Measurements from ENCODE around the gene SUN1. TPM values are rescaled to one million over a fixed set of nuclear protein-coding genes. Genes with fewer than 3 reads are reported as not detected.

The SUN1 gene
- total and polyA plus RNA-seq, 8 donors, result 101 to 182 (median 154) TPM

DNA sequence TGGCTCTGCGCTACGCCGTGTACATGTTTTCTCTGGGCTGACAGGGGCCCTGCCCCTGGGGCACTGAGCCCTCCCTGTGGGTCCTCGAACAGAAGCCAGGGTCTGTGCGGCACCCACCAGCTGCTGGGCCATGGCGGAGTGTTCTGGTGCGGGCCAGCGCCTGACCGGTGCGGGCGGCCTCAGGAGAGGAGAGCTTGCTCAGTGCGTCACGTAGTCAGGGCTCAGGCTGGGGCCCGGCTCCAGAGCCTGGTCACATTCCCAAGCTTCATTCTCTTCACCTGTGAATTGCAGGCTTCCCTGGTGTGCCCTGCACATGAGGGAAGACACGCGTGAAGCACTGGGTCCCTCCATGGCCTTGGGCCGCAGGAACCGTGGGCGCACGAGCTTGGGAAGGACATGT lies 59.5 kb downstream of the SUN1 start:
- intact Hi-C loops (cut with DNase I), result no loop called here
- Histone ChIP-seq H3K36me3 (peaks cover 0 to 83% of the 10 kb centered on the region in 2 donors), H3K4me3 (no peak overlapping the region), H3K27me3 (no peaks in the 10 kb centered on the region), H3K9me3 (no peaks in the 10 kb centered on the region), H3K4me1 (no peaks in the 10 kb centered on the region), H3K27ac (no peak overlapping the region)
- TF ChIP-seq, protein P1, sequence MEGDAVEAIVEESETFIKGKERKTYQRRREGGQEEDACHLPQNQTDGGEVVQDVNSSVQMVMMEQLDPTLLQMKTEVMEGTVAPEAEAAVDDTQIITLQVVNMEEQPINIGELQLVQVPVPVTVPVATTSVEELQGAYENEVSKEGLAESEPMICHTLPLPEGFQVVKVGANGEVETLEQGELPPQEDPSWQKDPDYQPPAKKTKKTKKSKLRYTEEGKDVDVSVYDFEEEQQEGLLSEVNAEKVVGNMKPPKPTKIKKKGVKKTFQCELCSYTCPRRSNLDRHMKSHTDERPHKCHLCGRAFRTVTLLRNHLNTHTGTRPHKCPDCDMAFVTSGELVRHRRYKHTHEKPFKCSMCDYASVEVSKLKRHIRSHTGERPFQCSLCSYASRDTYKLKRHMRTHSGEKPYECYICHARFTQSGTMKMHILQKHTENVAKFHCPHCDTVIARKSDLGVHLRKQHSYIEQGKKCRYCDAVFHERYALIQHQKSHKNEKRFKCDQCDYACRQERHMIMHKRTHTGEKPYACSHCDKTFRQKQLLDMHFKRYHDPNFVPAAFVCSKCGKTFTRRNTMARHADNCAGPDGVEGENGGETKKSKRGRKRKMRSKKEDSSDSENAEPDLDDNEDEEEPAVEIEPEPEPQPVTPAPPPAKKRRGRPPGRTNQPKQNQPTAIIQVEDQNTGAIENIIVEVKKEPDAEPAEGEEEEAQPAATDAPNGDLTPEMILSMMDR (IDR thresholded peaks at IDR 0.05), result no peak
- no peak for ATAC-seq
- peak in 1 of 4 donors; percentile 65 for DNase-seq

- no peaks in the 10 kb centered on the region for H3K9me3 ChIP-seq
- DNase-seq (peak in 1 of 4 donors; percentile 37), ATAC-seq (no peak)
- H3K27me3 ChIP-seq, result no peaks in the 10 kb centered on the region
- H3K4me1 ChIP-seq, result peaks cover 0 to 6% of the 10 kb centered on the region in 2 donors
- H3K27ac ChIP-seq, result no peak overlapping the region
- intact Hi-C loops (cut with DNase I), result no loop called here
- TF ChIP-seq, protein P1 (IDR thresholded peaks at IDR 0.05), result no peak
- H3K4me3 ChIP-seq, result no peak overlapping the region
- peaks cover 0 to 83% of the 10 kb centered on the region in 2 donors for H3K36me3 ChIP-seq
Observed at GRCh38 chr7:892648-893593, 60.6 kb downstream of the SUN1 start.

GRCh38 chr7:893686-894085 lies 61.4 kb downstream of the SUN1 start:
- Histone ChIP-seq H3K36me3 (peaks cover 0 to 83% of the 10 kb centered on the region in 2 donors), H3K9me3 (no peaks in the 10 kb centered on the region)
- peak in 1 of 4 donors; percentile 77 for DNase-seq

DNA sequence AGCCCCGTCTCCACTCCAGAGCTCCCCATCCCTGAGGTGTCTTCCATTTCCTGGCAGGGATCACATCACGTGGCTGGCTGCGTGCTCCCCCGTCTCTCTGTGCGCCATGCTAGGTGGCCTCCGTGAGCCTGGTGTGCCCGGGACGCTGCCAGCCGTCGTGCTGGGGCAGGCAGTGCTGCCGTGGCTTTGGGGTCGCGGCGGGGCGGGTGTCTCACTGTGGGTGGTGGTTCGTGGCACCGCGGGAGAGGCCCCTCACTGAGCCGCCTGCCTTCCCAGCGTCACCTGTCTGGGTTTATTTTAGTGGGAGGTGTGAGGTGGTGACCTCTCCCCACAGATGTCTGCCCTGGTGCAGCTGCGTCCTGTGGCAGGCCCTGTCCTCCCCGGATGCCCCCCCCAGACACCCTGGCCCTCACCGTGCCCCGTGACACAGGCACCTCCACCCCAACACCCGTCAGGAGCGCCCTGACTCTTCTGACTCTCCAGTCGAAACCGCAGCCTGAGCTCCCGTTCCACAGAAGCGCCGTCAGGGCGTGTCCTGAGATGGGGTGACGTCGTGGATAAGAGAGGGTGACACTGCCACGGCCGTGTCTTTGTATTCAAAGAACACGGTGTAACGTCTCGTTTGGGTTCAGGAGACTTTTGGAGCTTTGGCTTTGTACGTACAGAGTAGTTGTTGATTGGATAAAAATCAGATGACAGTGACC lies 62.0 kb downstream of the SUN1 start:
- H3K36me3 ChIP-seq, result peaks cover 0 to 83% of the 10 kb centered on the region in 2 donors
- TF ChIP-seq, protein P1 (IDR thresholded peaks at IDR 0.05), result no peak
- no peak for ATAC-seq
- DNase-seq, result peak in 1 of 4 donors; percentile 80
- H3K9me3 ChIP-seq, result no peaks in the 10 kb centered on the region
- no peak overlapping the region for H3K4me3 ChIP-seq
- no peak overlapping the region for H3K27ac ChIP-seq
- intact Hi-C loops (cut with DNase I), result no loop called here
- no peaks in the 10 kb centered on the region for H3K27me3 ChIP-seq
- peaks cover 0 to 10% of the 10 kb centered on the region in 2 donors for H3K4me1 ChIP-seq

More at GRCh38 chr7:893686-894085, 61.4 kb downstream of the SUN1 start:
- TF ChIP-seq, protein P1 (IDR thresholded peaks at IDR 0.05), result no peak
- Histone ChIP-seq H3K27me3 (no peaks in the 10 kb centered on the region), H3K4me1 (peaks cover 0 to 10% of the 10 kb centered on the region in 2 donors), H3K27ac (no peak overlapping the region), H3K4me3 (no peak overlapping the region)
- intact Hi-C loops (cut with DNase I), result no loop called here
- no peak for ATAC-seq
